Activated B cell treated with CpG ODN at 0.5 μM for 24 hours (primary cell): ENCODE measurements around the gene SUSD4. TPM values are rescaled to one million over a fixed set of nuclear protein-coding genes. Genes with fewer than 3 reads are reported as not detected.

Source experiments
- ATAC-seq: fragments of 200-7000 bp; cut with Tn5 transposase; one replicate; pipeline ENCODE4 v1.10.0; 2021; ENCODE audit warnings: low read depth, mild to moderate bottlenecking, moderate library complexity
- CTCF ChIA-PET: fragments of 350-600 bp; sonication (Branson Sonifier 250); formaldehyde crosslinking; loops from one replicate; lab custom pipeline; 2021; ENCODE audit warnings: antibody characterized with exemption; lab: Charles Lee
- POLR2A ChIA-PET: fragments of 350-600 bp; sonication (Branson Sonifier 250); formaldehyde crosslinking; loops from one replicate; lab custom pipeline; 2021; ENCODE audit warnings: antibody characterized with exemption; lab: Charles Lee
- DNase-seq: peaks from one replicate; pipeline ENCODE4 v3.0.0; 2022
- H3K27ac Mint-ChIP-seq: one replicate; pipeline ENCODE4 v1.8.0; 2020; ENCODE audit warnings: mixed read lengths
- H3K27me3 Mint-ChIP-seq: one replicate; pipeline ENCODE4 v1.8.0; 2021; ENCODE audit warnings: mixed read lengths
- H3K36me3 Mint-ChIP-seq: one replicate; pipeline ENCODE4 v1.8.0; 2021; ENCODE audit warnings: low read depth, mixed read lengths
- H3K4me1 Mint-ChIP-seq: one replicate; pipeline ENCODE4 v1.8.0; 2021; ENCODE audit warnings: mixed read lengths
- H3K4me3 Mint-ChIP-seq: one replicate; pipeline ENCODE4 v1.8.0; 2020; ENCODE audit warnings: mild to moderate bottlenecking, mixed read lengths
- H3K9me3 Mint-ChIP-seq: one replicate; pipeline ENCODE4 v1.8.0; 2020; ENCODE audit warnings: mixed read lengths
- CTCF ChIP-seq: fragments of 200-600 bp; IDR thresholded peaks from one replicate; pipeline ENCODE4 v1.8.0; 2022; ENCODE audit warnings: antibody characterized with exemption, mild to moderate bottlenecking
- intact Hi-C: fragments of 100-400 bp; cut with micrococcal nuclease; formaldehyde crosslinking; loops from one replicate; pipeline ENCODE4 v1.15.1; 2024
- total RNA-seq: library from RNA; stranded (reverse); gene quantifications from 2 replicates; pipeline ENCODE4 v1.2.3, GENCODE V29; 2022

Gene SUSD4
- total RNA-seq, 1 donor from 2014 or later = not detected

- Mint-ChIP-seq H3K27ac (no peak overlapping the region), H3K36me3 (no peaks in the 10 kb centered on the region), H3K9me3 (no peaks in the 10 kb centered on the region), H3K27me3 (peaks cover 13% of the 10 kb centered on the region), H3K4me1 (no peaks in the 10 kb centered on the region), H3K4me3 (no peak overlapping the region)
- DNase-seq (no peak), ATAC-seq (no peak)
- ChIA-PET CTCF (no interaction called here), POLR2A (no interaction called here)
- intact Hi-C loops = no loop called here
- no peak for TF ChIP-seq CTCF
Measured at GRCh38 chr1:223264983-223265908, 98.7 kb downstream of the SUSD4 start.

- Mint-ChIP-seq H3K27me3 (peaks cover 13% of the 10 kb centered on the region), H3K4me3 (no peak overlapping the region), H3K36me3 (no peaks in the 10 kb centered on the region), H3K27ac (no peak overlapping the region), H3K4me1 (no peaks in the 10 kb centered on the region), H3K9me3 (no peaks in the 10 kb centered on the region)
- POLR2A ChIA-PET = no interaction called here
- ATAC-seq (no peak), DNase-seq (no peak)
- TF ChIP-seq CTCF = no peak
- intact Hi-C loops = no loop called here
- CTCF ChIA-PET = no interaction called here
Measured at GRCh38 chr1:223264529-223264928, 99.4 kb downstream of the SUSD4 start.

- Mint-ChIP-seq H3K27ac (no peak overlapping the region), H3K9me3 (no peaks in the 10 kb centered on the region), H3K4me3 (no peak overlapping the region), H3K36me3 (no peaks in the 10 kb centered on the region), H3K27me3 (peaks cover 9% of the 10 kb centered on the region), H3K4me1 (no peaks in the 10 kb centered on the region)
- no peak for TF ChIP-seq CTCF
- no peak for DNase-seq
- no peak for ATAC-seq
- ChIA-PET POLR2A (no interaction called here), CTCF (no interaction called here)
- intact Hi-C loops = no loop called here
Measured at GRCh38 chr1:223261914-223262313, 102.1 kb downstream of the SUSD4 start.

GRCh38 chr1:223260712-223261111, 103.3 kb downstream of the SUSD4 start:
- TF ChIP-seq CTCF = no peak
- Mint-ChIP-seq H3K27ac (no peak overlapping the region), H3K27me3 (peaks cover 14% of the 10 kb centered on the region), H3K9me3 (no peaks in the 10 kb centered on the region), H3K4me1 (no peaks in the 10 kb centered on the region), H3K4me3 (no peak overlapping the region), H3K36me3 (no peaks in the 10 kb centered on the region)
- ChIA-PET CTCF (no interaction called here), POLR2A (no interaction called here)
- DNase-seq = no peak
- no peak for ATAC-seq
- intact Hi-C loops = no loop called here

- Mint-ChIP-seq H3K27ac (no peak overlapping the region), H3K9me3 (no peaks in the 10 kb centered on the region), H3K27me3 (peaks cover 15% of the 10 kb centered on the region), H3K4me1 (no peaks in the 10 kb centered on the region), H3K4me3 (no peak overlapping the region), H3K36me3 (no peaks in the 10 kb centered on the region)
- CTCF ChIA-PET = no interaction called here
- POLR2A ChIA-PET = no interaction called here
- ATAC-seq = no peak
- intact Hi-C loops = no loop called here
- no peak for DNase-seq
- no peak for TF ChIP-seq CTCF
Measured at GRCh38 chr1:223259462-223259861, 104.5 kb downstream of the SUSD4 start.
